ENCODE measurements around the gene FRMPD4. TPM values are rescaled to one million over a fixed set of nuclear protein-coding genes. Genes with fewer than 3 reads are reported as not detected.

Gene FRMPD4
- total RNA-seq, 2 experiments from 2014 or later: not detected

DNA sequence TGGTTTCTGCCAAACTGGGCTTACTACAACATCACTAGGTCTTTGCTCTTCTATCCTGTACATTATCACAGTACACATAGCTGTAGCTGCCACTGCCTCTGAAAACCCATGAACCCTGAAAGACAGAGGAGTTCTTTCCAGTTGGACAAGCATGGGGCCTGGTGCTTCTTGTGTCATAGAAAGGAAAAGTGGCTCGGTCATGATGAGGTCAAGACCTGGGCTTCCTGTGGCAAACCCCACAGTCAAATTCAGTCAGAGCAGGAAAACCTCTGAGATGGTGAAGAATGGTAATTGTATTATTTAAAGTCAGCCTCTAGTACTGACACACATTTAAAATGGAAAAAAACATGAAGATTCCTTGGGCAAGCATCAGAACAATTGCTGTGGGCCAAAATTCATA, 519.6 kb downstream of the FRMPD4 start:
- POLR2A ChIA-PET: no interaction called here
- no peaks in the 10 kb centered on the region for H3K36me3 ChIP-seq (ENCODE audit: insufficient read depth, low read length)
- no peak overlapping the region for H3K4me3 ChIP-seq (ENCODE audit: low read length)
- ATAC-seq (ENCODE audit: poor library complexity) (no peak), DNase-seq (no peak)
- Mint-ChIP-seq H3K36me3 (ENCODE audit: low read depth) (no peaks in the 10 kb centered on the region), H3K9me3 (no peaks in the 10 kb centered on the region), H3K27me3 (no peaks in the 10 kb centered on the region), H3K4me1 (ENCODE audit: low read depth) (no peaks in the 10 kb centered on the region), H3K27ac (no peak overlapping the region), H3K4me3 (no peak overlapping the region)
- CTCF ChIA-PET: no interaction called here
- no peak overlapping the region for H3K27ac ChIP-seq (ENCODE audit: low read depth in 1 of 2, low read length in 2 of 2)
- H3K27me3 ChIP-seq (ENCODE audit: control insufficient read depth in 1 of 2, insufficient read depth in 2 of 2, low read length in 2 of 2): no peaks in the 10 kb centered on the region
- intact Hi-C loops (cut with DNase I, micrococcal nuclease): no loop called here
- H3K4me1 ChIP-seq (ENCODE audit: insufficient read depth, low read length): no peaks in the 10 kb centered on the region
- H3K9me3 ChIP-seq (ENCODE audit: control insufficient read depth in 1 of 2, insufficient read depth in 1 of 2, low read length in 2 of 2): no peaks in the 10 kb centered on the region
- TF ChIP-seq, protein P1, sequence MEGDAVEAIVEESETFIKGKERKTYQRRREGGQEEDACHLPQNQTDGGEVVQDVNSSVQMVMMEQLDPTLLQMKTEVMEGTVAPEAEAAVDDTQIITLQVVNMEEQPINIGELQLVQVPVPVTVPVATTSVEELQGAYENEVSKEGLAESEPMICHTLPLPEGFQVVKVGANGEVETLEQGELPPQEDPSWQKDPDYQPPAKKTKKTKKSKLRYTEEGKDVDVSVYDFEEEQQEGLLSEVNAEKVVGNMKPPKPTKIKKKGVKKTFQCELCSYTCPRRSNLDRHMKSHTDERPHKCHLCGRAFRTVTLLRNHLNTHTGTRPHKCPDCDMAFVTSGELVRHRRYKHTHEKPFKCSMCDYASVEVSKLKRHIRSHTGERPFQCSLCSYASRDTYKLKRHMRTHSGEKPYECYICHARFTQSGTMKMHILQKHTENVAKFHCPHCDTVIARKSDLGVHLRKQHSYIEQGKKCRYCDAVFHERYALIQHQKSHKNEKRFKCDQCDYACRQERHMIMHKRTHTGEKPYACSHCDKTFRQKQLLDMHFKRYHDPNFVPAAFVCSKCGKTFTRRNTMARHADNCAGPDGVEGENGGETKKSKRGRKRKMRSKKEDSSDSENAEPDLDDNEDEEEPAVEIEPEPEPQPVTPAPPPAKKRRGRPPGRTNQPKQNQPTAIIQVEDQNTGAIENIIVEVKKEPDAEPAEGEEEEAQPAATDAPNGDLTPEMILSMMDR (IDR thresholded peaks at IDR 0.05): no peak

DNA sequence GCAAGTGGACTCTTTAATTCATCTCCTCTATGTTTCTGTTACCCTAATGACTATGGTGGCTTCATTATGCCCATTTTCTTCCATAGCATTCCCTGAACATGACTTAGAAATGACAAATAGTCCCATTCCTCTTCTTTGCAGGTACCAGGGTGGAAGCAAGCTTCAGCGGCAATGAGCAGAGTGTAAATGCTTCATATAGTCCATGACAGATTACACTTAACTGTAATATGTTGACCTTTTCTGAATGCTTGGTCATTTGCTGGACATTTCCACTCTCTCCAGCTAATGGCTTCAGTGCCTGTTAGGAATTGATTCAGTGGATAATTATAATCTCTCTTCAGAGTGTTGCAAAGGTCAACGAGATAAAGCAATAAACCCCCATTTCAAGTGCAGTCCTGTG, 523.2 kb downstream of the FRMPD4 start:
- POLR2A ChIA-PET: no interaction called here
- H3K27ac ChIP-seq (ENCODE audit: low read depth in 1 of 2, low read length in 2 of 2): no peak overlapping the region

DNA sequence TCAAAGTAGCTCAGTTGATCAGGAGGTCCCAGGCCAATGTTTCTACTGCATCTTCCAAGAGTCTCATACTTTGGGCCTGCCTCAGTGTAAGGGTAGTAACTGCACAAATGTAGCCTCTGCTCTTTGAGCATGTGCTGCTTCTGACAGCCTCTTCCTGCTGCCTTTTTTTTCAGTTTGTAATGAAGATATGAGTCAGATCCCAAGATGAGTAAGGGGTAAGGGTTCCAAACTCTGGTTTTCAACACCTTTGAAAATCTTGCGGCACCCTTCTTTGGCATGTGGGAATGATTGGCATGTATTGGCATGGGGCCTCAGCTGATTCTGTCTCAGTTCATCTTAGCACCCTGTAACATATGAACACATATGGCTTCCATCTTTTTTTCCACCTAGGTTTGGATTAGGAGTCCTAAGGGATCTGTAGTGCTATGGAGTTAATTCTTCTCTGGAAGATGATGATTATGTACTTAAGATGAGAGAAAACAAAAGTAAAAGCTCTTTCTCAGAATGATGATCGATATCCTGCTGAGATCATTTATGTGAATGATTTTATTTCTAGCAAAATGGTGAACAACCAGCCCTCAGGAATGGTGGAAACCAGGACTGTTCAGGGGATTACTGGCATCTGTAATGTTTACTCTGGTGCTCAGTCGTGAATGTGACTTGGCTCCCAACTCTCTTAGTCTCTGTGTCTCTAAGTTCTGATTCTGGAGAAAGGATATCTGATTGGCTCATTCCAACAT, 534.3 kb downstream of the FRMPD4 start:
- H3K4me3 Mint-ChIP-seq: no peak overlapping the region
- no peaks in the 10 kb centered on the region for H3K27me3 Mint-ChIP-seq
- H3K4me1 Mint-ChIP-seq (ENCODE audit: low read depth): no peaks in the 10 kb centered on the region
- Histone ChIP-seq H3K27me3 (ENCODE audit: control insufficient read depth in 1 of 2, insufficient read depth in 2 of 2, low read length in 2 of 2) (no peaks in the 10 kb centered on the region), H3K4me3 (ENCODE audit: low read length) (no peak overlapping the region), H3K36me3 (ENCODE audit: insufficient read depth, low read length) (no peaks in the 10 kb centered on the region), H3K27ac (ENCODE audit: low read depth in 1 of 2, low read length in 2 of 2) (no peak overlapping the region), H3K9me3 (ENCODE audit: control insufficient read depth in 1 of 2, insufficient read depth in 1 of 2, low read length in 2 of 2) (no peaks in the 10 kb centered on the region), H3K4me1 (ENCODE audit: insufficient read depth, low read length) (no peaks in the 10 kb centered on the region)
- intact Hi-C loops (cut with DNase I, micrococcal nuclease): no loop called here
- TF ChIP-seq, protein P1 (IDR thresholded peaks at IDR 0.05): no peak
- H3K27ac Mint-ChIP-seq: no peak overlapping the region
- DNase-seq (no peak), ATAC-seq (ENCODE audit: poor library complexity) (no peak)
- ChIA-PET CTCF (no interaction called here), POLR2A (no interaction called here)
- peaks cover 4% of the 10 kb centered on the region for H3K9me3 Mint-ChIP-seq
- no peaks in the 10 kb centered on the region for H3K36me3 Mint-ChIP-seq (ENCODE audit: low read depth)

More for the DNA sequence above, 523.2 kb downstream of the FRMPD4 start:
- Mint-ChIP-seq H3K27me3 (no peaks in the 10 kb centered on the region), H3K4me1 (ENCODE audit: low read depth) (no peaks in the 10 kb centered on the region), H3K27ac (no peak overlapping the region), H3K36me3 (ENCODE audit: low read depth) (no peaks in the 10 kb centered on the region), H3K9me3 (no peaks in the 10 kb centered on the region), H3K4me3 (no peak overlapping the region)
- TF ChIP-seq, protein P1 (IDR thresholded peaks at IDR 0.05): no peak
- intact Hi-C loops (cut with DNase I, micrococcal nuclease): no loop called here
- no peaks in the 10 kb centered on the region for H3K4me1 ChIP-seq (ENCODE audit: insufficient read depth, low read length)
- DNase-seq (no peak), ATAC-seq (ENCODE audit: poor library complexity) (no peak)
- H3K9me3 ChIP-seq (ENCODE audit: control insufficient read depth in 1 of 2, insufficient read depth in 1 of 2, low read length in 2 of 2): no peaks in the 10 kb centered on the region
- no peak overlapping the region for H3K4me3 ChIP-seq (ENCODE audit: low read length)
- CTCF ChIA-PET: no interaction called here
- H3K27me3 ChIP-seq (ENCODE audit: control insufficient read depth in 1 of 2, insufficient read depth in 2 of 2, low read length in 2 of 2): no peaks in the 10 kb centered on the region
- no peaks in the 10 kb centered on the region for H3K36me3 ChIP-seq (ENCODE audit: insufficient read depth, low read length)
